K562 (cell line): ENCODE data around the gene TAS2R38. TPM values are rescaled to one million over a fixed set of nuclear protein-coding genes. Genes with fewer than 3 reads are reported as not detected.

Experiments used
- ATAC-seq: fragments of 200-7000 bp; cut with Tn5 transposase; 3 replicates; pipeline ENCODE4 v1.9.1; 2020; ENCODE audit warnings: moderate library complexity
- BruUV-seq: library from RNA; stranded (reverse); fragments of 400-500 nt; replicated peaks from 2 replicates; lab custom pipeline; 2021; lab: Mats Ljungman, UMichigan
- CTCF ChIA-PET: fragments of 300-600 bp; formaldehyde crosslinking; extraction: SDS; loops from one replicate; lab custom pipeline; 2021; ENCODE audit warnings: low intra/inter-chr PET ratio; lab: Yijun Ruan, JAX
- POLR2A ChIA-PET: fragments of 300-600, 350-650 bp; sonication (Branson Sonifier 250); formaldehyde crosslinking; extraction: SDS; loops from one replicate; lab custom pipeline; 2021; ENCODE audit warnings: antibody characterized with exemption, inconsistent platforms; lab: Yijun Ruan, JAX
- DNase-seq, 4 experiments: peaks; one replicate each; pipeline versions ENCODE4 v3.0.0 to v3.0.0-alpha.2; 2011 to 2018; ENCODE audit warnings: low spot score in 3 of 4, mixed read lengths in 3 of 4; ENCODE audit errors: extremely low read depth in 1 of 4
- FAIRE-seq: peaks from 2 replicates; lab custom pipeline; 2011; peaks lifted over from hg19 to GRCh38; lab: Jason Lieb, UNC
- H2AFZ ChIP-seq: 2 replicates; pipeline ENCODE4 v1.6.0; 2011; ENCODE audit warnings: low read depth, low read length, control low read depth, inconsistent platforms
- H3K27ac ChIP-seq: fragments of 200-600 bp; 3 replicates; pipeline ENCODE4 v1.8.0; 2011; ENCODE audit warnings: low read depth, mild to moderate bottlenecking, control low read depth, inconsistent platforms, low read length, moderate library complexity, mixed read lengths; ENCODE audit errors: extremely low read depth
- H3K27me3 ChIP-seq, 2 experiments: fragments of 300-600 bp in 1 of 2; 2 replicates in 1 of 2; 3 replicates in 1 of 2; pipeline versions ENCODE4 v1.6.0 to v1.8.0; 2011; ENCODE audit warnings: inconsistent platforms in 2 of 2, low read length in 2 of 2, mild to moderate bottlenecking in 1 of 2, mixed read lengths in 1 of 2, moderate library complexity in 1 of 2; ENCODE audit not compliant: control insufficient read depth in 2 of 2, insufficient read depth in 2 of 2
- H3K36me3 ChIP-seq: fragments of 300-600 bp; 3 replicates; pipeline ENCODE4 v1.8.0; 2011; ENCODE audit warnings: mild to moderate bottlenecking, low read length, inconsistent platforms; ENCODE audit not compliant: control insufficient read depth, insufficient read depth
- H3K4me1 ChIP-seq, 2 experiments: fragments of 200-600 bp in 1 of 2; replicated peaks in 1 of 2; 2 replicates in 1 of 2; 3 replicates in 1 of 2; pipeline versions ENCODE4 v1.5.1 to v1.8.0; 2011; ENCODE audit warnings: inconsistent platforms in 2 of 2, low read length in 2 of 2, mild to moderate bottlenecking in 1 of 2, mixed read lengths in 1 of 2, moderate library complexity in 1 of 2; ENCODE audit not compliant: control insufficient read depth in 2 of 2, insufficient read depth in 2 of 2
- H3K4me2 ChIP-seq: 2 replicates; pipeline ENCODE4 v1.6.1; 2011; ENCODE audit warnings: low read length, control low read depth, inconsistent platforms, mixed read lengths; ENCODE audit not compliant: insufficient read depth
- H3K4me3 ChIP-seq: fragments of 200-600 bp; sonication (generic), shearing (Covaris generic); 2 replicates; pipeline ENCODE4 v1.5.1; 2016; ENCODE audit warnings: control low read depth, inconsistent platforms
- H3K79me2 ChIP-seq: fragments of 200-600 bp; 3 replicates; pipeline ENCODE4 v1.8.0; 2011; ENCODE audit warnings: low read length, inconsistent platforms; ENCODE audit not compliant: control insufficient read depth, insufficient read depth
- H3K9ac ChIP-seq, 2 experiments: 2 replicates each; pipeline versions ENCODE4 v1.6.0 to v1.6.1; 2011; ENCODE audit warnings: low read depth in 2 of 2, low read length in 2 of 2, control low read depth in 1 of 2, inconsistent platforms in 1 of 2, mild to moderate bottlenecking in 1 of 2, mixed read lengths in 1 of 2; ENCODE audit not compliant: insufficient read depth in 1 of 2
- H3K9me1 ChIP-seq: one replicate; pipeline ENCODE4 v1.6.0; 2011; ENCODE audit warnings: inconsistent platforms, mild to moderate bottlenecking, low read length, moderate library complexity; ENCODE audit not compliant: control insufficient read depth, insufficient read depth
- H3K9me3 ChIP-seq: replicated peaks from 2 replicates; pipeline ENCODE4 v1.5.1; 2011; ENCODE audit warnings: low read depth, low read length, inconsistent platforms; ENCODE audit not compliant: control insufficient read depth, insufficient read depth
- H4K20me1 ChIP-seq: replicated peaks from 2 replicates; pipeline ENCODE4 v1.6.1; 2011; ENCODE audit warnings: low read length, inconsistent platforms, mixed read lengths; ENCODE audit not compliant: control insufficient read depth, insufficient read depth
- ATF4 ChIP-seq: fragments of 450-650 bp; formaldehyde crosslinking; IDR thresholded peaks from 2 replicates; pipeline ENCODE4 v1.4.0; 2022; ENCODE audit warnings: mild to moderate bottlenecking, moderate library complexity
- BRCA1 ChIP-seq, 2 experiments: fragments of 450-650 bp in 1 of 2; sonication (generic) in 1 of 2; formaldehyde crosslinking in 1 of 2; IDR thresholded peaks; 2 replicates each; pipeline versions ENCODE4 v1.5.0 to v1.6.1; 2017 to 2020; ENCODE audit warnings: mild to moderate bottlenecking in 1 of 2, missing genetic modification reagents in 1 of 2
- C11orf30 ChIP-seq: fragments of 450-650 bp; IDR thresholded peaks from 2 replicates; pipeline ENCODE4 v1.6.1; 2016; ENCODE audit warnings: low read depth, mild to moderate bottlenecking
- CCNT2 ChIP-seq: IDR thresholded peaks from 2 replicates; pipeline ENCODE4 v1.6.1; 2011; ENCODE audit warnings: borderline replicate concordance, low read depth, mild to moderate bottlenecking, moderate library complexity, mixed read lengths, low read length; ENCODE audit not compliant: insufficient read length; ENCODE audit errors: extremely low read depth
- CLOCK ChIP-seq: fragments of 250-450 bp; sonication (Bioruptor Pico); IDR thresholded peaks from 2 replicates; pipeline ENCODE4 v1.4.0; 2020; ENCODE audit warnings: mild to moderate bottlenecking, moderate library complexity, borderline replicate concordance
- CREB3L1 ChIP-seq: fragments of 450-650 bp; IDR thresholded peaks from 2 replicates; pipeline ENCODE4 v1.6.1; 2014; ENCODE audit warnings: low read depth, mild to moderate bottlenecking, moderate library complexity, borderline replicate concordance
- HMG20B ChIP-seq: fragments of 250-450 bp; sonication (Bioruptor Pico); IDR thresholded peaks from 2 replicates; pipeline ENCODE4 v1.5.0; 2021; ENCODE audit warnings: mild to moderate bottlenecking
- HNRNPL ChIP-seq: fragments of 200-400 bp; formaldehyde crosslinking; IDR thresholded peaks from 2 replicates; pipeline ENCODE4 v1.6.1; 2017; ENCODE audit warnings: low read depth, mild to moderate bottlenecking, low read length
- RERE ChIP-seq: sonication (generic); formaldehyde crosslinking; IDR thresholded peaks from 2 replicates; pipeline ENCODE4 v1.8.0; 2023; ENCODE audit warnings: missing genetic modification reagents, mild to moderate bottlenecking, borderline replicate concordance
- ZNF324 ChIP-seq: fragments of 250-450 bp; sonication (Bioruptor Pico); IDR thresholded peaks from 2 replicates; pipeline ENCODE4 v1.4.0; 2020; ENCODE audit warnings: mild to moderate bottlenecking
- WGBS: fragments of 100-300 bp; shearing (Covaris generic); methylation state at CpG from one replicate; pipeline ENCODE4 v1.1.6; 2016; ENCODE audit warnings: low coverage, mixed read lengths; ENCODE audit not compliant: insufficient coverage; ENCODE audit errors: missing lambda C conversion rate; 5-methylcytosine and 5-hydroxymethylcytosine counted together
- in situ Hi-C: fragments of 300-500 bp; cut with MboI; formaldehyde crosslinking; loops from 4 replicates; pipeline ENCODE4 v1.15.0; 2018; ENCODE audit warnings: inconsistent platforms, mixed read lengths
- intact Hi-C: fragments of 100-400 bp; cut with micrococcal nuclease; formaldehyde crosslinking; loops from 2 replicates; pipeline ENCODE4 v1.14.2; 2022
- polyA plus RNA-seq, 8 experiments: library from polyadenylated mRNA; depleted of rRNA in 4 of 8; stranded (reverse) in 5 of 8; unstranded in 3 of 8; fragments of >200 nt; fragmentation: Nextera tagmentation in 2 of 8; fragmentation: Illumina TruSeq in 1 of 8; extraction: Ambion mirVana in 2 of 8; extraction: Trizol in 1 of 8; gene quantifications; 2 replicates each; pipeline versions ENCODE4 v1.2.1 to v1.2.3, GENCODE V29; 2011 to 2014; ENCODE audit warnings: inconsistent platforms in 1 of 8, missing spikeins in 1 of 8
- total RNA-seq, 7 experiments: library from RNA; depleted of rRNA in 6 of 7; stranded (reverse); fragments of >200 nt in 6 of 7; fragmentation: Illumina TruSeq in 2 of 7; extraction: Trizol in 2 of 7; gene quantifications; 2 replicates each; pipeline versions ENCODE4 v1.2.1 to v1.2.3, GENCODE V29; 2011 to 2021; ENCODE audit warnings: low replicate concordance in 1 of 7

Gene TAS2R38
- total and polyA plus RNA-seq, 9 of the 15 experiments (the other 6 are each of a cell fraction or from before 2014, with no cell fraction given) = not detected

- TF ChIP-seq RERE (CRISPR knock-in tag) = no peak
- TF ChIP-seq HNRNPL = no peak
Measured at GRCh38 chr7:141950806-141951205, 22.8 kb downstream of the TAS2R38 start (continued).

- no TSS peak for BruUV-seq
- WGBS = 0% methylated on average over 3 of the region's 3 CpGs
- ChIA-PET POLR2A (no interaction called here), CTCF (no interaction called here)
- intact Hi-C loops (no loop called here), in situ Hi-C loops (no loop called here)
- no peak overlapping the region for H3K27ac ChIP-seq
- no peak overlapping the region for H3K4me3 ChIP-seq
- ATAC-seq (no peak), DNase-seq (no peak), FAIRE-seq (no peak)
- H2AFZ ChIP-seq = no peak overlapping the region
- H4K20me1 ChIP-seq = no peaks in the 10 kb centered on the region
- no peaks in the 10 kb centered on the region for H3K27me3 ChIP-seq
- no peaks in the 10 kb centered on the region for H3K4me1 ChIP-seq
- no peaks in the 10 kb centered on the region for H3K9me1 ChIP-seq
- H3K4me2 ChIP-seq = no peak overlapping the region
- H3K79me2 ChIP-seq = no peaks in the 10 kb centered on the region
- H3K9me3 ChIP-seq = no peaks in the 10 kb centered on the region
- H3K36me3 ChIP-seq = no peaks in the 10 kb centered on the region
- H3K9ac ChIP-seq = no peak overlapping the region
- TF ChIP-seq C11orf30 (no peak), ATF4 (CRISPR knock-in tag) (no peak), BRCA1 (IDR thresholded peaks at IDR 0.05) (no peak), BRCA1 (CRISPR knock-in tag; IDR thresholded peaks at IDR 0.05) (no peak), CCNT2 (no peak), CREB3L1 (no peak), HMG20B (CRISPR knock-in tag) (no peak), ZNF324 (CRISPR knock-in tag) (no peak), CLOCK (CRISPR knock-in tag) (no peak)
Measured at GRCh38 chr7:141949911-141950310, 23.7 kb downstream of the TAS2R38 start.
